NCI-H524 (cell line): ENCODE results near the gene DDX19B.
A peak's percentile ranks its signal among the peaks of the same experiment; 100 is the strongest.
"Not testable (repeated sequence)": the region's sequence is repeated elsewhere in the genome, so short reads cannot be mapped to it uniquely, and the experiment has no call there.

Experiments used
- DNase-seq, 2 experiments: peaks; one replicate each; lab custom pipeline; 2025; lab: John Stamatoyannopoulos, UW

DDX19B gene

GRCh38 chr16:70298988-70299938, at the start of gene DDX19B:
Gene DDX19B (plus strand): TSS chr16:70299186. CDS start chr16:70299298, 112 bp downstream.
- peak; percentile 68 to 80 for DNase-seq

GRCh38 chr16:70249697-70250096, 49.3 kb upstream of the DDX19B start:
- not testable (repeated sequence) for DNase-seq

GRCh38 chr16:70250748-70251628, 48.0 kb upstream of the DDX19B start:
- peak in 1 of 2 experiments; percentile 60 for DNase-seq

- DNase-seq = peak; percentile 94 to 95
Measured at GRCh38 chr16:70251629-70252354, 47.2 kb upstream of the DDX19B start, which contains the start of gene EXOSC6. Gene EXOSC6 (minus strand): TSS chr16:70251940. CDS start chr16:70251900, 40 bp downstream.

- peak in 1 of 2 experiments; percentile 41 for DNase-seq
Measured at GRCh38 chr16:70252355-70252988, 46.5 kb upstream of the DDX19B start.

- peak in 1 of 2 experiments; percentile 45 for DNase-seq
Measured at GRCh38 chr16:70253291-70254106, 45.5 kb upstream of the DDX19B start.

- no peak for DNase-seq
Measured at GRCh38 chr16:70254180-70254964, 44.6 kb upstream of the DDX19B start.

GRCh38 chr16:70254965-70255286, 44.1 kb upstream of the DDX19B start:
- no peak for DNase-seq

GRCh38 chr16:70255574-70255973, 43.4 kb upstream of the DDX19B start:
- DNase-seq = no peak

GRCh38 chr16:70257391-70257790, 41.6 kb upstream of the DDX19B start:
- no peak for DNase-seq

GRCh38 chr16:70258065-70258464, 40.9 kb upstream of the DDX19B start:
- no peak for DNase-seq

GRCh38 chr16:70258946-70259345, 40.0 kb upstream of the DDX19B start:
- no peak for DNase-seq

GRCh38 chr16:70259903-70260302, 39.1 kb upstream of the DDX19B start:
- not testable (repeated sequence) for DNase-seq

- peak; percentile 29 to 56 for DNase-seq
Measured at GRCh38 chr16:70267516-70267915, 31.5 kb upstream of the DDX19B start.

GRCh38 chr16:70267922-70268321, 31.1 kb upstream of the DDX19B start:
- DNase-seq = not testable (repeated sequence)

GRCh38 chr16:70269471-70269870, 29.5 kb upstream of the DDX19B start:
- DNase-seq = no peak

GRCh38 chr16:70270176-70270575, 28.8 kb upstream of the DDX19B start:
- DNase-seq = no peak

GRCh38 chr16:70271696-70272095, 27.3 kb upstream of the DDX19B start:
- DNase-seq = no peak

GRCh38 chr16:70276392-70276791, 22.6 kb upstream of the DDX19B start:
- no peak for DNase-seq
